Panc1 (cell line): ENCODE results near the gene HEPACAM. TPM values are rescaled to one million over a fixed set of nuclear protein-coding genes. Genes with fewer than 3 reads are reported as not detected.

ENCODE experiments used
- ATAC-seq: fragments of 200-7000 bp; cut with Tn5 transposase; 2 replicates; pipeline ENCODE4 v1.9.1; 2020; ENCODE audit warnings: mild to moderate bottlenecking, moderate library complexity
- BruUV-seq: library from RNA; stranded (reverse); fragments of 400-500 nt; replicated peaks from 2 replicates; lab custom pipeline; 2021; lab: Mats Ljungman, UMichigan
- CTCF ChIA-PET: fragments of 300-600 bp; sonication (Branson Sonifier 250); formaldehyde crosslinking; loops from one replicate; lab custom pipeline; 2022; ENCODE audit warnings: antibody characterized with exemption; lab: Charles Lee
- POLR2A ChIA-PET: fragments of 300-600 bp; sonication (Branson Sonifier 250); formaldehyde crosslinking; loops from one replicate; lab custom pipeline; 2022; ENCODE audit warnings: antibody characterized with exemption; lab: Charles Lee
- DNase-seq: peaks from one replicate; pipeline ENCODE4 v3.0.0-alpha.2; 2010; ENCODE audit warnings: low read depth, low spot score
- H3K27ac ChIP-seq: 2 replicates; pipeline ENCODE4 v1.5.1; 2011; ENCODE audit warnings: mild to moderate bottlenecking, low read length, inconsistent platforms
- H3K27me3 ChIP-seq: fragments of 200-500 bp; sonication (Bioruptor generic); 2 replicates; pipeline ENCODE4 v1.6.0; 2014; ENCODE audit warnings: low read length, inconsistent platforms; ENCODE audit not compliant: control insufficient read depth, insufficient read depth
- H3K36me3 ChIP-seq: fragments of 200-500 bp; sonication (Bioruptor generic); 2 replicates; pipeline ENCODE4 v1.5.1; 2014; ENCODE audit warnings: inconsistent platforms, mild to moderate bottlenecking, low read length, moderate library complexity; ENCODE audit not compliant: control insufficient read depth, insufficient read depth
- H3K4me1 ChIP-seq: 2 replicates; pipeline ENCODE4 v1.5.1; 2011; ENCODE audit warnings: inconsistent platforms, mild to moderate bottlenecking, low read length, moderate library complexity; ENCODE audit not compliant: control insufficient read depth, insufficient read depth
- H3K4me3 ChIP-seq, 2 experiments: 2 replicates each; pipeline ENCODE4 v1.5.1; 2011 to 2012; ENCODE audit warnings: low read depth in 2 of 2, low read length in 2 of 2, mild to moderate bottlenecking in 2 of 2, inconsistent platforms in 1 of 2, moderate library complexity in 1 of 2
- H3K9me3 ChIP-seq: fragments of 200-500 bp; sonication (Bioruptor generic); 2 replicates; pipeline ENCODE4 v1.5.1; 2014; ENCODE audit warnings: low read depth, mild to moderate bottlenecking, inconsistent platforms, low read length, moderate library complexity; ENCODE audit not compliant: control insufficient read depth, insufficient read depth
- CTCF ChIP-seq: fragments of 450-650 bp; IDR thresholded peaks from 2 replicates; pipeline ENCODE4 v1.5.1; 2017; ENCODE audit warnings: mild to moderate bottlenecking
- POLR2AphosphoS5 ChIP-seq: IDR thresholded peaks from 2 replicates; pipeline ENCODE4 v1.6.1; 2012; ENCODE audit warnings: mild to moderate bottlenecking, low read depth, low read length, moderate library complexity
- SIN3A ChIP-seq: IDR thresholded peaks from 2 replicates; pipeline ENCODE4 v1.6.1; 2012; ENCODE audit warnings: low read depth, mild to moderate bottlenecking, low read length, moderate library complexity, borderline replicate concordance; ENCODE audit not compliant: insufficient read depth
- TCF7L2 ChIP-seq: IDR thresholded peaks from 2 replicates; pipeline ENCODE4 v1.6.1; 2011; ENCODE audit warnings: mild to moderate bottlenecking, low read depth, low read length, inconsistent platforms
- in situ Hi-C: cut with HindIII; loops from 2 replicates; pipeline ENCODE4 v1.10.0; 2016; ENCODE audit warnings: low sequenced_read_pairs, low pct_unique_long_range_greater_than_20kb
- intact Hi-C: fragments of 100-400 bp; cut with micrococcal nuclease; formaldehyde crosslinking; loops from one replicate; pipeline ENCODE4 v1.10.0; 2022; ENCODE audit not compliant: unreplicated experiment
- total RNA-seq: library from RNA; stranded (reverse); gene quantifications from one replicate; pipeline ENCODE4 v1.2.1, GENCODE V29; 2021; ENCODE audit not compliant: unreplicated experiment
- TF ChIP-seq, protein P1 (sequence below), 2 experiments: IDR thresholded peaks; 2 replicates each; pipeline ENCODE4 v1.6.1; 2011 to 2012; ENCODE audit warnings: low read depth in 2 of 2, control low read depth in 1 of 2, low read length in 1 of 2, mild to moderate bottlenecking in 1 of 2, moderate library complexity in 1 of 2; ENCODE audit not compliant: insufficient read depth in 1 of 2

The HEPACAM gene
- total RNA-seq, 1 experiment from 2014 or later: not detected

DNA sequence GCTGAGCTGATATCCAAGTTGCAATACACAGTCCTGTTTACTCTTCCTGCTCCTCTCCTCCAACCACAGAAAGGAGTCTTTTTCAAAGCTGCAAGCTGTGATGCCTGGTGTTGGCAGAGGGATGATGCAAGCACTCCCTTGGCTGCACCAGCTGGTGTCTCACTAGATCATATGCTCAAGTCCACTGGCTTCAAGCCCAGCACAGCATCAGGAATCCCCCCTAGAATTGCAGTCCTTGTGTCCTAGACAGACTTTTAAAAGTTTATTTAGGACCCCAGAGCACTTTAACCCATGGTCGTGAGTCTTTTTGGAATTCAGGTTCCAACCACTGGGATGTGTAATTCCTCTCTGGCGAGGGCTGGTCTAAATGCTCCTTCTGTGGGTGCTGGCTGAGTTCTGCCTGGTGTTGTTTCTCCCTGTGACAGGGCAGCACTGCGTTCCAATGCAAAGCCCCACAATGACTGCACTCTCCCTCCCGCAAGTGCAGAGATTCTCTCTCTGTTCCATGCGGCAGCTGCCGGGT lies 18.7 kb downstream of the HEPACAM start:
- ATAC-seq (no peak), DNase-seq (no peak)
- ChIA-PET POLR2A (no interaction called here), CTCF (no interaction called here)
- intact Hi-C loops: loop anchor here (10.0 kb wide), 1 partner anchor 118 kb away; no protein-coding TSS in a partner anchor
- TF ChIP-seq TCF7L2 (no peak), POLR2AphosphoS5 (no peak), CTCF (no peak), SIN3A (no peak)
- TF ChIP-seq, protein P1, sequence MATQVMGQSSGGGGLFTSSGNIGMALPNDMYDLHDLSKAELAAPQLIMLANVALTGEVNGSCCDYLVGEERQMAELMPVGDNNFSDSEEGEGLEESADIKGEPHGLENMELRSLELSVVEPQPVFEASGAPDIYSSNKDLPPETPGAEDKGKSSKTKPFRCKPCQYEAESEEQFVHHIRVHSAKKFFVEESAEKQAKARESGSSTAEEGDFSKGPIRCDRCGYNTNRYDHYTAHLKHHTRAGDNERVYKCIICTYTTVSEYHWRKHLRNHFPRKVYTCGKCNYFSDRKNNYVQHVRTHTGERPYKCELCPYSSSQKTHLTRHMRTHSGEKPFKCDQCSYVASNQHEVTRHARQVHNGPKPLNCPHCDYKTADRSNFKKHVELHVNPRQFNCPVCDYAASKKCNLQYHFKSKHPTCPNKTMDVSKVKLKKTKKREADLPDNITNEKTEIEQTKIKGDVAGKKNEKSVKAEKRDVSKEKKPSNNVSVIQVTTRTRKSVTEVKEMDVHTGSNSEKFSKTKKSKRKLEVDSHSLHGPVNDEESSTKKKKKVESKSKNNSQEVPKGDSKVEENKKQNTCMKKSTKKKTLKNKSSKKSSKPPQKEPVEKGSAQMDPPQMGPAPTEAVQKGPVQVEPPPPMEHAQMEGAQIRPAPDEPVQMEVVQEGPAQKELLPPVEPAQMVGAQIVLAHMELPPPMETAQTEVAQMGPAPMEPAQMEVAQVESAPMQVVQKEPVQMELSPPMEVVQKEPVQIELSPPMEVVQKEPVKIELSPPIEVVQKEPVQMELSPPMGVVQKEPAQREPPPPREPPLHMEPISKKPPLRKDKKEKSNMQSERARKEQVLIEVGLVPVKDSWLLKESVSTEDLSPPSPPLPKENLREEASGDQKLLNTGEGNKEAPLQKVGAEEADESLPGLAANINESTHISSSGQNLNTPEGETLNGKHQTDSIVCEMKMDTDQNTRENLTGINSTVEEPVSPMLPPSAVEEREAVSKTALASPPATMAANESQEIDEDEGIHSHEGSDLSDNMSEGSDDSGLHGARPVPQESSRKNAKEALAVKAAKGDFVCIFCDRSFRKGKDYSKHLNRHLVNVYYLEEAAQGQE (IDR thresholded peaks at IDR 0.05; ENCODE audit: insufficient read depth in 1 of 2, low read depth in 2 of 2, low read length in 1 of 2): no peak
- H3K27ac ChIP-seq: no peak overlapping the region
- in situ Hi-C loops: no loop called here
- no peaks in the 10 kb centered on the region; the same call in 1 of the 2 replicates for H3K27me3 ChIP-seq
- no peak overlapping the region for H3K4me3 ChIP-seq
- H3K9me3 ChIP-seq: no peaks in the 10 kb centered on the region
- H3K36me3 ChIP-seq: no peaks in the 10 kb centered on the region
- BruUV-seq: no TSS peak
- no peaks in the 10 kb centered on the region for H3K4me1 ChIP-seq

GRCh38 chr11:124916370-124916710 lies 19.5 kb downstream of the HEPACAM start:
- DNase-seq: no peak
- Histone ChIP-seq H3K27ac (no peak overlapping the region), H3K9me3 (no peaks in the 10 kb centered on the region), H3K4me1 (no peaks in the 10 kb centered on the region), H3K4me3 (no peak overlapping the region), H3K36me3 (no peaks in the 10 kb centered on the region), H3K27me3 (no peaks in the 10 kb centered on the region; the same call in 1 of the 2 replicates)
- CTCF ChIA-PET: no interaction called here
- POLR2A ChIA-PET: no interaction called here
- TF ChIP-seq TCF7L2 (no peak), POLR2AphosphoS5 (no peak), SIN3A (no peak)
- TF ChIP-seq, protein P1 (IDR thresholded peaks at IDR 0.05; ENCODE audit: insufficient read depth in 1 of 2, low read depth in 2 of 2, low read length in 1 of 2): no peak
- BruUV-seq: no TSS peak
- no peak for ATAC-seq
- intact Hi-C loops (loop anchor here (10.0 kb wide), 1 partner anchor 118 kb away; no protein-coding TSS in a partner anchor), in situ Hi-C loops (no loop called here)
